COLO668 (cell line): ENCODE results near the gene KRTAP1-3.
"Not testable (repeated sequence)": the region's sequence is repeated elsewhere in the genome, so short reads cannot be mapped to it uniquely, and the experiment has no call there.

Source experiments
- DNase-seq: peaks from one replicate; lab custom pipeline; 2025; ENCODE audit not compliant: unreplicated experiment; lab: John Stamatoyannopoulos, UW

The KRTAP1-3 gene

DNA sequence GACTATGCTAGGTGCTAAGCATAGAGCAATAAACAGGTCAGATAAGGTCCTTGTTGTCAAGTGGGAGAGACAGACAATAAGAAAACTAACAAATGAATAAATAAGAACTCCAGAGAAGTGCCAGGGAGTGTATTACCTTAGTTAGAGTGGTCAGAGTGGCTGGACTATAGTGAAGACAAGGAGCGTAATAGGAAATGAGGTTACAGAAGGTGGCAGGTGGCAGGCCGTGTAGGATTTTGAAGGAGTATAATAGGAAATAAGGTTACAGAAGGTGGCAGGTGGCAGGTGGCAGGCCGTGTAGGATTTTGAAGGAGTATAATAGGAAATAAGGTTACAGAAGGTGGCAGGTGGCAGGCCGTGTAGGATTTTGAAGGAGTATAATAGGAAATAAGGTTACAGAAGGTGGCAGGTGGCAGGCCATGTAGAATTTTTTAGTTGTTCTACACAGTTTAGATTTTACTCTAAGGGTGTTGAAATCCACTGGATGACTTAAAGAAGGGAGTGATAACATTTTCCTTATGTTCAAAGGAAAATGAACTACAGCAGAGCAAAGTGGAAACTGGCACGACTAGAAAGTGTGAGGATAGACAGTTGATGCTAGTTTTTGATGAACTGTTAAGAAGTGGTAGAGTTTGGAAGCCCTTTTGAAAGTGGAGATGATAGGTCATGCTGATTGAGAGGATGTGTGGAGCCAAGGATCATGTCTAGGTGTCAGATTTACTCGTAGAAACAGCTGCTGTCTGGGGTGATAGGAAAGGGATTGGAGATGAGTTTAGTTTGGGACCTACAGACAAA is 22.2 kb downstream of the KRTAP1-3 start:
- peak; percentile 23 for DNase-seq

- no peak for DNase-seq
Measured at GRCh38 chr17:41010441-41010840, 24.2 kb downstream of the KRTAP1-3 start.

- DNase-seq: no peak
Measured at GRCh38 chr17:41009936-41010335, 24.7 kb downstream of the KRTAP1-3 start.

GRCh38 chr17:41009301-41009760 is 25.3 kb downstream of the KRTAP1-3 start:
- peak; percentile 4 for DNase-seq

DNA sequence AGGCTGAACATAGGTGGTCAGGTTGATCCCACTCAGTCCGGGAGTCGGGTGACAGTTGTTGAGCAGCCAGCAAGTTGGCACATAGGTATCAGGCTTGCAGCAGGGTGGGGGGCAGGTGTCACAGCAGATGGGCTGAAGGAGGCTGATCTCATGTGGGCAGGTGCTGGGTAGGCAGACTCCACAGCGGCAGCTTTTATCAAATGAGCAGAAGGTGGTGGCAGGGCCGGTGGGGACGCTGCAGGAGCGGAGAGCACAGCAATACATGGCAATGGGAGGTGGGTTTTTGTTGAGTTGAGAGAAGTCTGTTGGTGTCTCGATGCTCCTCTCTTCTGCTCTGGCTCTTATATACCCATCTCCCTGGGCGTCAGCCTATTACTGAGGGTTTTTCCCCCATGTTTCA is 25.9 kb downstream of the KRTAP1-3 start, which contains the start of gene KRTAP3-1:
Gene KRTAP3-1 (minus strand): TSS at position 318 of the 400 bp plus-strand sequence. CDS start 54 bp downstream, at position 264.
- peak; percentile 83 for DNase-seq

DNA sequence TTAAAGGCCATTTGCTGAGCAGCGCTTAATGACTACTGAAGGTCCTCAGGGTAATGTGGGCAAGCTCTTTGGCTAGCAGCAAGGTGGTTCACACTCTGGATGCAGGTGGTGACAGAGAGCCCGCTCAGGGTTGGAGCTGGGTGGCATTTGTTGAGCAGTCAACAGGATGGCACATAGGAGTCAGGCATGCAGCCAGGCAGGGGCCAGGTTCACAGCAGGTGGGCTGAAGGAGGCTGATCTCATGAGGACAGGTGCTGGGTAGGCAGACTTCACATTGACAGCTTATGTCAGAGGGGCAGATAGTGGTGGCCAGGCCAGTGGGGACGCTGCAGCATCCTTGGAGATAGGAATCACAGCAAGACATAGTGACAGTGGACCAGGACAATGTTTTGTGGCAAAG is 30.3 kb downstream of the KRTAP1-3 start:
- peak; percentile 33 for DNase-seq

DNA sequence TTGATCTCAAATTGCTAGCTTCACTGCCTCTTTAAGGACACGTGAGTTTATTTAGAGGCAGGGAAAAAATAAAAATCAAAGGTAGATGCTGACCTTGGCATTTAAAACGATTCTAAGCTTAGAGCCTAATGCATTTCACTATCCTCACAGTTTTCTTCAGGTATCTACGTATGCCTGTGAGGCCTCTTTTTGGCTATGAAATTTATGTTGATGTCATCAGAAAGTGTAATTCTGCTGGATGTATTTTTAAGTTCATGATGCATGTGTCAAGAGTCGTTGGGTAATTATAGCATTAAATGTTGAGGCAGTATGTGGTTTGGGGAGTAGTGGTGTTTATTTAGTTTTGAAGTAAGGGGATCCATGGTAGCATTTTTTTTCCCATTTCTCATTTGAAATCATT is 30.7 kb downstream of the KRTAP1-3 start:
- DNase-seq: no peak

GRCh38 chr17:41002814-41003213 is 31.9 kb downstream of the KRTAP1-3 start:
- DNase-seq: no peak

DNA sequence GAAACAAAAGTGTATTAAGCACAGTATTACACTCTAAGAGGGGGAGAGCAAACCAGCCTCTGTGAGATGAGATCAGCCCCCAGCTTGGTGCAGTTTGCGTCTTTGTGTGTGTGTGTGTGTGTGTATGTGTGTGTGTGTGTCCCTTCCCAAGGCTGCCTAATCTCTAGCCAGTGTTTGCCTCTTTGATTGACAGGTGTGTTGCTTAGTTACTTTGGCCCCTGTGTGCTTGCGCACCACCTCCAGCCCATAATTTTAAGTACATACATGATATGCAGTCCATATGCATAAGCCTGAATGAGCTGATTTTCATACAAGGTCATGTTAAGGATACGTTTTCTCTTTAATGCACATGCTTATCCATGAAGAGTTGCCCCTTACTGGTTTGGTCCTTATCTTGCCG is 32.9 kb downstream of the KRTAP1-3 start:
- no peak for DNase-seq

DNA sequence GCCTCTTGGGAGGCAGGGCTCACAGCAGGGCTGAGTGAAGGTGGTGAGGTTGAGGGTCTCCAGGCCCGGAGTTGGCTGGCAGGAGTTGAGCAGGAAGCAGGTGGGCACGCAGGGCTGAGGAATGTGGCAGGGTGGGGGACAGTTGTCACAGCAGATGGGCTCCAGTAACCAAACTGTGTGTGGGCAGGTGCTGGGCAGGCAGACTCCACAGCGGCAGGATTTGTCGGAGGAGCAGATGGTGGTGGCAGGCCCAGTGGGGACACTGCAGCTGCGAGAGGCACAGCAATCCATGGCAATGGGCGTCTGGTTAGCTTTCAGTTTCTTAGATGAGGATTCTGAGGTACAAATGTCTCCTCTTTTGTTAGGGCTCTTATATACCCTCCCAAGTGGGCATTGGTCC is 35.1 kb downstream of the KRTAP1-3 start, which contains the start of gene KRTAP3-2:
Gene KRTAP3-2 (minus strand): TSS at position 344 of the 400 bp plus-strand sequence. CDS start 53 bp downstream, at position 291.
- not testable (repeated sequence) for DNase-seq

GRCh38 chr17:40997361-40997760 is 37.3 kb downstream of the KRTAP1-3 start:
- no peak for DNase-seq

- no peak for DNase-seq
Measured at GRCh38 chr17:40996829-40997228, 37.8 kb downstream of the KRTAP1-3 start.

DNA sequence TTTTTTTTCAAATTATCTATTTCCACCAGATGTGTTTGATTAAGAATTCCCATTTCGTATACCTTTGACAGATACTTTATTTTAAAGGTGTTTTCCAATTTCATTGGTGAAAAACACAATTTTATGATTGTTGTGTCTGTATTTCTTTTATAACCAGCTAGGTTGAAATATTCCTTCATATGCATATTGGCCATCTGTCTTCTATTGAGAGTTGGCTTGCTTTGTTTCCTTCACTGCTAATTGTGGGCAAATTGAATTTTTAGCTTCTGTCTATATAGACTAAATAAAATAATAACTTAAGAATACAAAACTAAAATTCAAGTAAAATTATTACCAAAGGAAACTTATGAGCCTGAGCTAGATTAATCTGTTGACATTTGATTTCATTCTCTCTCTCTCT is 39.6 kb downstream of the KRTAP1-3 start:
- no peak for DNase-seq

DNA sequence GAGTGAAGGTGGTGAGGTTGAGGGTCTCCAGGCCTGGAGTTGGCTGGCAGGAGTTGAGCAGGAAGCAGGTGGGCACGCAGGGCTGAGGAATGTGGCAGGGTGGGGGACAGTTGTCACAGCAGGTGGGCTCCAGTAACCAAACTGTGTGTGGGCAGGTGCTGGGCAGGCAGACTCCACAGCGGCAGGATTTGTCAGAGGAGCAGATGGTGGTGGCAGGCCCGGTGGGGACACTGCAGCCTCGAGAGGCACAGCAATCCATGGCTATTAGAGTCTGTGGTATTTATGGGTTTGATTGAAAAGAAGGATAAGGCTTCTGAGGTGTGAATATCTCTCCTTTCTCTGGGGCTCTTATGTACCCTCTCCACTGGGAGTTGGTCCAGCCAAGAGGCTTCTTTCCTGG is 40.8 kb downstream of the KRTAP1-3 start, which contains the start of gene KRTAP3-3:
Gene KRTAP3-3 (minus strand): TSS at position 326 of the 400 bp plus-strand sequence. CDS start 67 bp downstream, at position 259.
- DNase-seq: peak; percentile 30

DNA sequence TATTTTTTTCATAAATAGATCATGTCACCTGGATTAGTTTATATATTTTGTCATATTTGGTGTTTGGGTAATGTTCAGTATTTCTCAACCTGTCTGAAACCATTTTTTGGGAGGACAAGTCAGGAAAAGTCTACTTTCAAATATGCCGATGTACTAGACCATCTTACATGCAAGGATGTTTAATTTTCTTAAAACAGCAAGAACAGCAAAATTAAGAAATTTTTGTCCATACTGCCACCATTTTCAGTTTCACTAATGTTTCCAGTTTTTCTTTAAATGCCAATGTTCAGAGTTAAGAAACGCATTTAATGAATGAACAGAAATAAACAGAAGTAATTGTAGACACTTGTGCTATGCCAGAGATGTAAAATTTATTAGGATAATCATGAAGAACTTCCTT is 41.6 kb downstream of the KRTAP1-3 start:
- DNase-seq: no peak

DNA sequence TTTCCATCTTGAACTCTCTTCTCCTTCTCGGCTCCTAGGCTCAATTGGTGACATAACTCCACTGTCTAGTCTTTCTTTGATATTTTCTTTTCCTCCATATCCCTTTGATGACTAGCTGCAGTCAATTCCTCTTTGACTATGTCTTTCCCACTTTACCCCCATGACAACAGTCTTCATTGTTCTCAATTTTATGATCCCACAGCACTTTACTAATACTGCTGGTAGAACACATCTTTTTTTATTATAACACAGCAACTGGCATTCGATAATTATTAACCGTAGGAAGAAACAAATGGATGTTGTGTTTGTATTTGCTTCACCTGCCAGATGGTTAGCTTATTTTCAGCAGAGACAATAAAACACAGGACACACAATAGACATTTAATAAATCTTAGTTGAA is 42.0 kb downstream of the KRTAP1-3 start:
- DNase-seq: no peak

DNA sequence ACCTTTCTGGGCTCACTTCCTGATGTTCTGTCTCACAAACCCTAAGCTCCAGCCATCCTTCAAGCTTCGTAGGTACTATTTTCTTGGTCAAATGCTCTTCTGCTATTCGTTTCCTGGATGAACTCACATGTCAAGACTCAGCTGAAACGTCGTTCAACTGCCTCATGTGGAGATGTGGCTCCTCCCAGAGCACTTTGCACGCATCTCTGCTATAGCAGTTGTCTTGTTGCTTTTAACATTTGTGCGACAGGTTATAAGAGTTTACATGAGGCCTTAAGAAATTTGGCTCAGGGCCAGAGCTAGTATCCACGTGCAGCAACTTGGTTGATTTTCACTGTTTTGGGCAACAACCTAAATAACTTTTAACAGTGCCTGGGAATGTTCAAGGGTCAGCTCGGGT is 47.8 kb downstream of the KRTAP1-3 start:
- DNase-seq: no peak

DNA sequence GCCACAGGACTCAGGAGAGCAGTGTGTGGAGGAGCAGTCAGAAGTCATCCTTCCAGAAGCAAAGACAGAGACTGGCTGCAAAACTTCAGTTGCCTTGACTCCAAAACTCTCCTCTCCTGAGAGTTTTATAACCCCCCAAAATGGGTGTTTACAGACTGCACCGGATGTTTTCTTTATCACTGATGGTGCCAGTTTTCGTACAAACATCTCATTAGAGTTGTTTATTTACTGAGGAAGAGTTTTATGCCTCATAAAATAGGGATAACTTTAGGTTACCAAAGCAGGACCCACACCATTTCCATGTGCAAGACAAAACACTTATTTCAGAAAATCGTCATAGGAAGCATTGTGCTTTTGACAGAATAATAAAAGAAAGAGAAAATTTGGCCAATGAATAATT is 50.4 kb downstream of the KRTAP1-3 start, which contains the start of gene KRT40:
Gene KRT40 (minus strand): TSS at position 101 of the 400 bp plus-strand sequence. CDS start 53 bp downstream, at position 48.
- no peak for DNase-seq
